CD4-positive, alpha-beta T cell treated with Interleukin-15 for 1 hour (primary cell): Measurements from ENCODE around the gene EFTUD2.

ENCODE experiments used
- DNase-seq: peaks from one replicate; pipeline ENCODE4 v3.0.0-alpha.2; 2020

The EFTUD2 gene

DNA sequence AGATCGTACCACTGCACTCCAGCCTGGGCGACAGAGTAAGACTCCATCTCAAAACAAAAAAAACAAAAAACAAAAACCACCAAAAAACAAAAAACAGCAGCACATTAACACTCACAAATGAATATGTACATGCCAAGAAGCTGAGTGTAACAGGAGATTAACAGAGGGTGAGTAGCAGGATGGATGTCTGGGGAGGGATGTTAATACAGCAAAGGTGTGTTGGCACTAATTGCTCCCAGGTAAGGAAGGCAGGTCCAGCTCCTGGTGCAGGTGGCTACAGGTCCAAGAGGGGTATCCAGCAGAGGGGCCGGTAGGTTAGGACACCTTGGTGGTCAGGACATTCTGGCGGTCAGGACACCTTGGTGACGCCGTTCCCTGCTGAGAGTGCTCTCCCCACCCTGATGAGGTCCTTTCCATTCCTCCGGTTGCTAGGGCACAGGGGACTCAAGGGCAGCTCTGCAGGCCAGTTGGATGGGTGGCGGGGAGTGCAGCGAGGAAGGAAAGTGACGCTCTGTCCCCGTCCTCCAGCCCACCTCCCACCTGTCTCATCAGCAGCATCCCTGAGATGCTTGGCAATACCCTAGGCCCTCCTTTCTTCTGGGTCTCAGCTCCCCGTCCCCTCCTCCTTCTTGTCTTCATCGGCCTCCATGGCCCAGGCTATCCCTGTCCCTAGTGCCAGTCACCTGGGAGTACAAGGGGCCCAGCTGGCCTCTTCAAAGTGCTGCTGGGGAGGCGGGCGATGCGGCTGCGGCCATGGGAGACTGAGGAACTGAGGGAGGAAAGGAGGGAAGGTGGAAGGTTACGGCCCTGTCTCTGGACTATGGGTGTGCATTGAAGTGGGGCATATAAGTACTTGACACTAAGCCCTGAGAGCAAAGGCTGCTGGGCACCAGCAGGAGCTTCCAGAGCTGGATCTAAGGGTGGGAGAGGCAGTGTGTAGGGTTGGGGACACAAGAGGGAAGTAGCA lies 26.8 kb upstream of the EFTUD2 start:
- peak; percentile 4 for DNase-seq

- DNase-seq: no peak
Observed at GRCh38 chr17:44924107-44924544, 24.9 kb upstream of the EFTUD2 start.

DNA sequence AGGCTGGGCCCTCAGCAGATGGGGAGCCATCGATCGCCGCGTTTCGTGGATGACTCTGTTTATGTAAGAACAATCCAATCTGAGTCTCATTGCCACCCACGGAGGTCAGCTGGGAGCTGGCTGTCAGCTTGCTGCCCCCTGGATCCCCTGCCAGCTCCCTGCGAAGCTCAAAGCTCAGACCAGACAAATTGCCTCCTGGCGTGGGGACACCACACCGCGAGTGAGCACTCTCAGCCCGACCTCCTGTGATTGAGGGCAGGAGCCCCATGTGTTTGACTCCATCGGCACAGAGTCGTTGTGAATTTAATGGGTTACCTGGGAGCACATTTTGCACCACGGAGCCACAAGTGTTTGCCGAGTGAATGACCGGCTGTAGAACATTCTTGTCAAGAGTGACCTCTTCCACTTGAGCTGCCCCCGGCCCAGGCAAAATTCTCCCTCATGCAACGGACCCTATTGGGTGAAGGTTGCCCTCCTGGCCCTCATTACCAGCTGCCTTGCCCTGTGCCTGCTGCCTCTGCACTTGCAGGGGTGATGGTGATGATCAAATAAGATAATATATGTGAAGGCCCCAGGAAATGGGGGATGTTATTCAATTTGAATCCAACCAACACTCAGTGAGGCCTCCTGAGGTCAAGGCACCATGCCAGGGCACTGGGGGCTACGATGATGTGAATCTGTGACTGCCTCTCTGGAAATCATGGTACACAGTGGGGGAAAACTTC lies 23.7 kb upstream of the EFTUD2 start:
- DNase-seq: peak; percentile 12

GRCh38 chr17:44922136-44922535 lies 22.9 kb upstream of the EFTUD2 start:
- DNase-seq: no peak

DNA sequence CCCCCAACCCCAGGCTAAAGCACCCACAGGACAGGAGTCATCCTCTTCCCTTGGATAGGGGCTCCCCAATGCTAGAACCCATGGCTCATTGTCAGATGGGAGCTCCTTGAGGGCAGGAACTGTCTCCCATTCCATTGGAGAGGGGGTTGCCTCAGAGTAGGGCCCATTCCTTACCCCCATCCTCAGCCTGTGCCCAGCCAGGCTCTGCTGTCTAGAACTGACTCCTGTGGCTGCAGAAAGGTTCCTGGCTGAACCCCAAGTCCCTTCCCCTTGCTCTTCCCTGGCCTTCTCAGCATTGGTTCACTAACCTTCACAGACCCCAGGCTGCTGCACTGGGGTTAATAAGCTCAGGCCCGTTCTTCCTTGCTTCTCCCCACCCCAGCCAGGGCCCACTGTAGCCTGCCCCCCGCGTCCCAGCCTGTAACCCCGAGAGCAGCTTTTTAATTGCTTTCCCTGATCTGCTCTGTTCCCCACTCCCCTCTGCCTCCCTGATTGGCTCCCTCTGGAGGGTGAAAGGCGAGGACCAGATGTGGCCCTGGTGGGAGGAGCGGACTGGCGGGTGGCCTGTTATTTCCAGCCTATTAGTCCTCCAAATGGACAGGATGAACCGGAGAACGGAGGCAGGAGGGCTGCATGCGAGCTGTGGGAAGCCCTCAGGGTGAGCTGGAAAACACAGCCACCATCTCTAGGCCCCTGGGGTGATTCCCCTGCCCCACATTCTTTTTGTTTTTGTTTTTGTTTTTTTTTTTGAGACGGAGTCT lies 22.1 kb upstream of the EFTUD2 start:
- peak; percentile 15 for DNase-seq

DNA sequence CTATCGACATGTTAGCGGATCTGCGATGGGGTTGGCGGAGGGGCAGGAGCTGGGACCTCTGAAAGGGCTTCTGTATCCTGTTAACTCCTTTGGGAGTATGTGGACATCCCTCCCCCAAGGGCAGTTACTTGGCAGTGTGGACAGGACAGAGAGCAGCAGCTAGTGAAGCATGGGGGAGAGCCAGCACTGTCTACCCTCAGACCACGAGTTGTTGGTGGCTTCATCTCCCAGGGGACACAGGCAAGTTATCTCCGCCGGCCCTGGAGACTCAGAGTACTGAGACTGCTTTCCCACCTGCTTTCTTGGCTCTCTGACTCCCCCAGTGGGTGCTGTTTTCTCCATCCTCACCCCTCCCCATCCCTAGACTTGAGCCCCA lies 21.3 kb upstream of the EFTUD2 start:
- no peak for DNase-seq

DNA sequence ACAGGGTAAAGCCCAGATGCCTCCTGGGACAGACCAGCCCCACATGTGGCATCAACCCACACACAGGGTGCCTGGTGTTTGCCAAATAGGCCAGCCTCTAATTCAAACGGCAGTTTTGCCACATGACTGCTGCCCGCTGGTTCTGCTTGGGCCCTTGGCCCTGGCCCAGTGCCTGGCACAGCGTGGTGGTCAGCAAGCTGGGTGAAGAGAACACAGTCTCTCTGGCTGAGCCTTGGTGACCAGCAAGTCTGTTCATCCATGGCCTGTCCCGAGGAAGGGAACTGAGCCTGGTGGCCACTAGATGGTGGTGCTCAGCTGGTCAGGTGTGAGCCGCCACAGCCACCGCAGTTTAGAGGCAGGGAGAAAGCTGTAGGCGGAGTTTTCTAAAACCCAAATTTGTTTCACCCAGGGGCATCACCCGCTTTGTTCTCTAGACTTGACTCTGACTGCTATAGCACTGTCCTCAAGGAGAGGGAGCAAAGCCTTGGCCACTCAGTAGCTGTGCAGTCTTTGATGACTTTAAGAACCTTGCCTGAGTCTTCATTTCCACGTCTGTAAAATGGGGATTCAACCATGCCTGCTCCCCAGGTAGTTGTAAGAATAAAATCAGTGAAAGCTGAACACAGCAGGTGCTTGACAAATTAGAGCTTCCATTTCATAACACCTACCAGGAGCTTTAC lies 20.8 kb upstream of the EFTUD2 start:
- DNase-seq: peak; percentile 67

DNA sequence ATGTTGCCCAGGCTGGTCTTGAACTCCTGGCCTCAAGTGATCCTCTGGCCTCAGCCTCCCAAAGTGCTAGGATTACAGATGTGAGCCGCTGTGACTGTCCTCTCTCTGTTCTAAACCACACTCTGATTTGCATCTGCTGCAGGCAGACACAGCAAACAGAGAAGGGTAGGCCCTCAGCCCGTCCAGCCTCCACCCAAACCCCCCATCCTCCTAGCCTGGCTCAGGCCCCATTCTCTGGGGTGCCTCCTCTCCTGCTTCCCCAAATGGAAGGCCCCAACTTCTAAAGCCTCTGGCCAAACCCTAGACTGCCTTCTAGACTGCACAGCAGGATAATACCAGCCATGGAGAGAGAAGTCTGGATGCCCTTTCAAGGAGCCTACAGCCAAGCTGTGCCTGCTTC lies 20.2 kb upstream of the EFTUD2 start:
- no peak for DNase-seq

GRCh38 chr17:44918006-44918405 lies 18.8 kb upstream of the EFTUD2 start:
- no peak for DNase-seq

DNA sequence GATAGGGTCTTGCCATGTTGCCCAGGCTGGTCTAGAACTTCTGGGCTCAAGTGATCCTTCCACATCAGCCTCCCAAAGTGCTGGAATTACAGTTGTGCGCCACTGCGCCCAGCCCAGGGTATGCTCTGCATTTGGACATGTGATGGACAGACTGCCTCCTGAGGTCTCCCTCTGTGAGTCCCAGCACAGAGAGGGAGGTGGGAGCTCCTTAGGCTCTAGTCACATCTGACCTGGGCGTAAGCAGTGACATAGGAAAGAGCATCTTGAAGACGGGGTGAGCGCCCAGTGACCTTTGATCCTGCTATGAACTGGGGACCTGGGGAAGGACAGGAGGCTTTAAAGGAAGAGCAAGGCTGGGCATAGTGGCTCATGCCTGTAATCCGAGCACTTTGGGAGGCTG lies 18.2 kb upstream of the EFTUD2 start:
- no peak for DNase-seq

- no peak for DNase-seq
Observed at GRCh38 chr17:44916781-44917241, 17.6 kb upstream of the EFTUD2 start.

DNA sequence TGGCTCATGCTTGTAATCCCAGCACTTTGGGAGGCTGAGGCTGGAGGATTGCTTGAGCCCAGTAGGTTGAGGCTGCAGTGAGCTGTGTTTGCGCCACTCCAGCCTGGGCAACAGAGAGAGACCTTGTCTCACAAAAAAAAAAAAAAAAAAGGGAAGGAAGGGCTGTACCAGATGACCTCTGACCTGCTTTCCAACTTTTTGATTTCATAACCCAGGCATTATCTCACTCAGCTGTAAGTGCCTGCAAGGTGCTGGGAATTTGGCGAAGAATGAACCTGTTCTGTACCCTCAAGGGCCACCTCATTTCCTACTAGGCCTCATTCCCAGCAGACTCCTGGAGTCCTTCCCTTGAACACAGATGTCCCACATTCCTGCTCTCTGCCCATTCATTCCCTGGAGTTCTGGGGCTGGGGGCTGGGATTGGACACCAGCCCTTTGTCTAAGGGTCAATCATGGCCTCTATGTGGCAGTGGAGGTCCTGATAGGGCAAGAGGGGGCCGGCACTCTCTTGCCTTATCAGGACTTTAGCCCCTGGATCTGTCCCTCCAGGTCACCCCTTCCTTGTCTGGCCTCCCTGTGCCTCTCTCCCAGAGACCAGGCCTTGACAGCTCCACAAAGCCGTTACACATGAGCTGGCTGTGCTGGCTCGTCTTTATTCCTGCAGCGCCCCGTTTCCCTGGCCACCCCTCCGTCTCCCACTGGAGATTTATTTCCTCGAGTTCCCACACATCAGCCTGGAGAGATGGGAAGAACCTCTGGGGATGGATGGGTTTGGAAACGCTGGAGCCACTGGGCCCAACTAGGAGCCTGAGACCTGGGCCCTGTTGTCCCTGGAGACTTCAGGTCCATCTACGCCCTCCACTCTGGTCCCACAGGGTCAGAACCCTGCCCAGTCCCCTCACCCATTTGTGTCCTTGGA lies 16.9 kb upstream of the EFTUD2 start:
- no peak for DNase-seq

DNA sequence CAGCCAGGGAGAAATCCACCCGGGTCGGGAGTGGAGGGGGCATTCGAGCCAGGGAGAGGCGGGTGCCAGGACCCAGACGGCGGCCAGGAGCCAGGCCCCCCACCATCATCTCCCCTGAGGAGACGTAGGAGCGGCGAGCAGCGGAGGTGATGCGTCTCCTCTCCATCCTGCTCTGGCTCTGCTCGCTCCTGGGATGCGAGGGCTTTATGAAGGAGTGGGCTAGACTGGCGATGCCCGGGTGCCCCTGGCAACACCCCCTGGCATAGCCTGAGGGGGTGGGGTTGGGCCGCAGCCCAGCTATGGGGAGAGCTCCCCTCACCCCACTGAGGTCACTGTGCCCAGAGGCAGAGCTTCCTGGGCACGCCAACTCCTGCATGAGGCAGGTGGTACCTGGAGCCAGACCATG lies 16.1 kb upstream of the EFTUD2 start, which contains the start of gene GFAP:
GFAP (minus strand) TSS at position 180 of the 406 bp plus-strand sequence; CDS start at position 166, 14 bp downstream.
- no peak for DNase-seq

DNA sequence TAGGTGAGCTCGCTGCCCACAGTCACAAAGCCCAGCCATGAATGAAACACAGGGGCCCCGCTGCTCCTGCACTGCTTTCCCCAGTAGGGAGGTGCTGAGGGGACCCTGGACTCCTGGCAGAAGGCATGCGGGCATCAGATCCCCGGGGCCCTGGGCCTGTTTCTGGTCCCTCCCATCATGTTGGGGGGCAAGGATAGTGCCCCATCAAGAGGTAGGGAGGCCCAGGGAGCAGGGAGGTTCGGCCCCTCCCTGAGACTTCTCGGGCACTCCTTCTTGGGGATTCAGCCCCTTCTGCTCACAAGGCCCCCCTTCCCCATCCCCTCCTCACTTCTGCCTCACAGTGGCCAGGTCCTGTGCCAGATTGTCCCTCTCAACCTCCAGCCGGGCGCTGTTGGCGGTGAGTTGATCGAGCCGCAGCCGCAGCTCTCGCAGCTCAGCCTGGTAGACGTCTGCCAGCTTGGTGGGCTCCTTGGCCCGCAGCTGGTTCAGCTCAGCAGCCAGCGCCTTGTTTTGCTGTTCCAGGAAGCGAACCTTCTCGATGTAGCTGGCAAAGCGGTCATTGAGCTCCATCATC lies 15.5 kb upstream of the EFTUD2 start:
- no peak for DNase-seq

GRCh38 chr17:44914148-44914547 lies 14.9 kb upstream of the EFTUD2 start:
- no peak for DNase-seq

DNA sequence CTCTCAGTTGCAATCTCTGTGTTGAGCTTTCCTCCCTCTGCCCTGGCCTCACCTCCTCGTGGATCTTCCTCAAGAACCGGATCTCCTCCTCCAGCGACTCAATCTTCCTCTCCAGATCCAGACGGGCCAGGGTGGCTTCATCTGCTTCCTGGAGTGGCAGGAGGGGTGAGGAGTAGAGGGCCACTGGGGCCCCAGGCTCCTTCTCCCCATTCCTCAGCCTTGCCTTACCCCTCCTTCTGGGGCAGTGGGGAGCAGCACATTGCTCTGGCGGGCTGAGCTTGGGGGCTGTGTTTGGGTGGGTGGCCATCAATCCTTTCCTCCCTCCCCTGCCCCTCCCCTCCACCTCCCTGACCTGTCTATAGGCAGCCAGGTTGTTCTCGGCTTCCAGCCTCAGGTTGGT lies 14.4 kb upstream of the EFTUD2 start:
- DNase-seq: no peak

DNA sequence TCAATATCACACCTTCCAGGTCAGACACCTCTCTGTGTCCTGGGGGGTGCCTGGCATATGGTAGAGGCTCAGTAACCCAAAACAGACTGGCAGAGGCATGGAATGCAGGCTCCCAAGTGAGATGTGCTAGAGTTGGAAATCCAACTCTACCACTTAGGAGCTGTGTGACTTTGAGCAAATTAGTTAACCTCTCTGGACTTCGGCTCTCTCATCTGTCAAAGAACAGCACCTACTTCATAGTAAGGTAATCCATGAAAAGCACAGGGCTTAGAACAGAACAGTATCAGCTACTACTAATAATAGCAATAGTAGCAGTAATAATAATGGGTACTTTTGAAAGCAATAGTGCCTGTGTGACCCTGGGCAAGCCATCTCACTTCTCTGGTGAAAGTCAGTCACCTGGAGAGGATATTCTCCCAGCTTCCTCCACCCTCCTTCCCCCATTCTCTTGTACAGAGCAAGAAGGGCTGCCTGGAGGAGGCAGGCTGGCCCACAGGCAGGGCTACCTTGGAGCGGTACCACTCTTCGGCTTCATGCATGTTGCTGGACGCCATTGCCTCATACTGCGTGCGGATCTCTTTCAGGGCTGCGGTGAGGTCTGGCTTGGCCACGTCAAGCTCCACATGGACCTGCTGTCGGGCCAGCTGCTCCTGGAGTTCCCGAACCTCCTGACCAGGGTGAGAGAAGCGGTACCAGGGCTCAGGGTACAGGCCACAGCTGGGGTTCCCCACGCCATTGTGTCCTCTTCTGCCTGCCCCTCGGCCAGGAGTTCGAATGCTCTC lies 13.7 kb upstream of the EFTUD2 start:
- no peak for DNase-seq

- peak; percentile 58 for DNase-seq
Observed at GRCh38 chr17:44911133-44912001, 12.1 kb upstream of the EFTUD2 start.
